NCI-H2196 treated with DMSO at 0.1 percent for 48 hours (cell line): ENCODE measurements around the gene CCDC167.

ENCODE experiments used
- DNase-seq: peaks from one replicate; lab custom pipeline; 2025; ENCODE audit not compliant: unreplicated experiment; lab: John Stamatoyannopoulos, UW

Gene CCDC167

DNA sequence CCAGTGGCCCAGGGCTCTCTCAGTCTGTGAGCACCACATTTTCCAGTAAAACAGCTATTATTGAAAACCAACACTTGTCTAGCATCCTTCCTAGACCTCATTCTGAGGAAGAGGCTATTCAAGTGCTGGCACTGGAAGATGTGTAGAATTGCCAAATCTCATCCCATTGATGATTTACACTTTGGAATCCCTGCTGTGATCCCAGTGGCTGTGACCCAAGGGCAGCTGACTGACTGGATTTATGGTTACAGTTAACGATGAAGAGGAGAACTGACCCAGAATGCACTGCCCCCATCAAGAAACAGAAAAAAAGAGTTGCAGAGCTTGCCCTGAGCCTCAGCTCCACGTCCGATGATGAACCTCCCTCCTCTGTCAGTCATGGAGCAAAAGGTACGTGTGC lies 64.3 kb downstream of the CCDC167 start:
- no peak for DNase-seq

DNA sequence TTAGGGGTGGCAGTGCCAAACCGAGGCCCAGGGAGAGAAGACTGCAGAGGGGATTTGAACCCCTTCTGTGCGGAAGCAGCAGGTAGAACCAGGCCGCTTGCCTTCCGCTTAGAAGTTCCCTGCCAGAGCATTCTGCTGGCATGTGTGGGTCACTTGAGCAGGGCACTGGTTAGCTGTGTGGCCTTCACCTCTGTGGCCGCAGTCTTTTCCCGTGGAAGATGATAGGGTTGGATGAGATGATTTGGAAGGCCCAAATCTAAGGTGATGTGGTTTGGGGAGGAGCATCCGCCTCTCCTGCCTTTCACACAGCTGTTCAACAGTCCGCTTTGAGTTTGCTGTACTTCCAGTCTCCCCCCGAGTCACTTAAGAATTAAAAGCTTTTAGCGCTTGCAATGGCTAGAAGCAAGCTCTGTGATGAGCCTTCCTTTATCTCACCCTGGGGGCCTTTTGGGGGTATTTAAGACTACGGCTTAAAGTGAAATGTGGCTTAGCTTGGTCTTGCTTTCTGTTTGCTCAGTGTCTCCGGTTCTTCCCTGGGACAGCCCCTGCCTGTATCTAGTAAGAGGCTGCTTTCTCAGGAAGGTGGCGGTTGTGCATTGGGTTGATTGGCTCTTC lies 65.9 kb downstream of the CCDC167 start:
- DNase-seq, result no peak
